Endothelial cell of umbilical vein (primary cell): Measurements from ENCODE around the gene PIK3R4.

Experiments used
- CTCF ChIP-seq, 2 donors: IDR thresholded peaks; 1 replicate in 1 of 2; 2 replicates in 1 of 2; pipeline ENCODE4 v1.5.1; 2011; ENCODE audit warnings: low read length in 2 of 2, mild to moderate bottlenecking in 2 of 2, moderate library complexity in 2 of 2, control low read depth in 1 of 2, inconsistent platforms in 1 of 2, low read depth in 1 of 2; ENCODE audit not compliant: insufficient read depth in 1 of 2; ENCODE audit errors: extremely low read depth in 1 of 2
- EZH2 ChIP-seq: IDR thresholded peaks from 2 replicates; pipeline ENCODE4 v1.6.1; 2012; ENCODE audit warnings: borderline replicate concordance, low read depth, mild to moderate bottlenecking, moderate library complexity, low read length, inconsistent platforms; ENCODE audit not compliant: severe bottlenecking
- JUN ChIP-seq: IDR thresholded peaks from 2 replicates; pipeline ENCODE4 v1.6.1; 2011; ENCODE audit warnings: borderline replicate concordance, low read depth; ENCODE audit not compliant: insufficient read length, insufficient read depth
- MAX ChIP-seq: IDR thresholded peaks from 2 replicates; pipeline ENCODE4 v1.6.1; 2011; ENCODE audit not compliant: insufficient read depth, insufficient read length
- MYC ChIP-seq: IDR thresholded peaks from one replicate; pipeline ENCODE4 v1.6.1; 2011; ENCODE audit warnings: mild to moderate bottlenecking, low read depth, low read length
- POLR2A ChIP-seq: IDR thresholded peaks from 2 replicates; pipeline ENCODE4 v1.6.1; 2012; ENCODE audit warnings: low read depth, mild to moderate bottlenecking, control low read depth, low read length
- POLR2AphosphoS5 ChIP-seq: IDR thresholded peaks from 2 replicates; pipeline ENCODE4 v1.6.1; 2012; ENCODE audit warnings: low read depth, mild to moderate bottlenecking, control low read depth, low read length, moderate library complexity; ENCODE audit not compliant: insufficient read depth

DNA sequence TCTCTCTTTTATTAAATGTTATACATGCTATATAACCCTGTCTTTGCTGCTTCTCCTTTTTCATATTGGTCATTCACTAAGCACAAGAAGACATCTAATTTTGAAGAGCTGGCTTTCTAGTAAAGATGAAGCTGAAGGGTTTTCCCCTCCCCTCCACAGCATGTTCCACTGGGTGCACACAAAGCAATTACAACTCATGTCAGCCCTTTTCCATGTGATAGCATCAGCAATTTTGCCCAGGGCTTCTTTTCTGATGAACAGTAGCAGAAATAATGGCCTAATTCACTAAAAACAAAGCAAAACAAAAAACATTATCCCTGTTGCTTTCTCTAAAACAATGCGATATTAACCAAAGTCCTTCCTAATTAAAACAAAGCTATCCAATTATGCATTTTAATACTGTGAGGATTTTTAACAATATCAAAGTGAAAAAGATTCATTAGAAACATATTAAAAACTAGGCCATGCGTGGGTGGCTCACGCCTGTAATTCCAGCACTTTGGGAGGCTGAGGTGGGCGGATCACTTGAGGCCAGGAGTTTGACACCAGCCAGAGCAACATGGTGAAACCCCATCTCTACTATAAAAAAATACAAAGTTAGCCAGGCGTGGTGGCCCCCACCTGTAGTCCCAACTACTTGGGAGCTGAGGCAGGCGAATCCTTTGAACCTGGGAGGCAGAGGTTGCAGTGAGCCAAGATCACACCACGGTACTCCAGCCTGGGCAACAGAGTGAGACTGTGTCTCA, 12.2 kb upstream of the PIK3R4 start:
- no peak for TF ChIP-seq POLR2A
- no peak for TF ChIP-seq JUN
- TF ChIP-seq EZH2: no peak
- no peak for TF ChIP-seq CTCF (IDR thresholded peaks at IDR 0.05; ENCODE audit: extremely low read depth in 1 of 2, insufficient read depth in 1 of 2, low read depth in 1 of 2, low read length in 2 of 2)
- TF ChIP-seq MYC: no peak
- TF ChIP-seq MAX: no peak
- TF ChIP-seq POLR2AphosphoS5: no peak
